OCI-LY3 (cell line): ENCODE results near the gene TLCD1.

Experiments used
- EZH2phosphoT487 ChIP-seq: fragments of 200-600 bp; shearing (Covaris generic); IDR thresholded peaks from 2 replicates; pipeline ENCODE4 v1.6.1; 2018; ENCODE audit warnings: antibody characterized with exemption, mixed run types, low read depth
- TF ChIP-seq, protein P1 (sequence below): fragments of 200-600, 300-600 bp; sonication (generic); IDR thresholded peaks from 2 replicates; pipeline ENCODE4 v1.5.1; 2014; ENCODE audit warnings: antibody characterized with exemption, low read length, low read depth

DNA sequence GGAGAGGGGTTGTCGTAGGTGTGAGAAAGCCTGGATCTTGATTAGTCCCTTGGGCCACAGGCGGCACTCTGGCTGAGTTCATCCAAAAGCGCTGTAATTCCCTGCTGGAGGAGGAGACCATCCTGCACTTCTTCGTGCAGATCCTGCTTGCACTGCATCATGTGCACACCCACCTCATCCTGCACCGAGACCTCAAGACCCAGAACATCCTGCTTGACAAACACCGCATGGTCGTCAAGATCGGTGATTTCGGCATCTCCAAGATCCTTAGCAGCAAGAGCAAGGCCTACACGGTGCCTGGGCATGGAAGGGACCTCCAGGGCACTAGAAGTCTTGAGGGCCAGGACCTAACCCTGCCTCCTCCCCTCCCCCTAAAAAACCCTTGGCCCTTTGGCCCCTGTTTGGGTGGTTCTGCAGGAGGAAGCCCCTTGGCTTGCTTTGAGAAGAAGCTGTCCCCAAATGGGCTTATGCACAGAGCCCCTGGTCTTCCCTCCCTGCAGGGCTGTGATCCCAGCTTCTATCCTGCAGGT lies 8.7 kb upstream of the TLCD1 start:
- TF ChIP-seq, protein P1, sequence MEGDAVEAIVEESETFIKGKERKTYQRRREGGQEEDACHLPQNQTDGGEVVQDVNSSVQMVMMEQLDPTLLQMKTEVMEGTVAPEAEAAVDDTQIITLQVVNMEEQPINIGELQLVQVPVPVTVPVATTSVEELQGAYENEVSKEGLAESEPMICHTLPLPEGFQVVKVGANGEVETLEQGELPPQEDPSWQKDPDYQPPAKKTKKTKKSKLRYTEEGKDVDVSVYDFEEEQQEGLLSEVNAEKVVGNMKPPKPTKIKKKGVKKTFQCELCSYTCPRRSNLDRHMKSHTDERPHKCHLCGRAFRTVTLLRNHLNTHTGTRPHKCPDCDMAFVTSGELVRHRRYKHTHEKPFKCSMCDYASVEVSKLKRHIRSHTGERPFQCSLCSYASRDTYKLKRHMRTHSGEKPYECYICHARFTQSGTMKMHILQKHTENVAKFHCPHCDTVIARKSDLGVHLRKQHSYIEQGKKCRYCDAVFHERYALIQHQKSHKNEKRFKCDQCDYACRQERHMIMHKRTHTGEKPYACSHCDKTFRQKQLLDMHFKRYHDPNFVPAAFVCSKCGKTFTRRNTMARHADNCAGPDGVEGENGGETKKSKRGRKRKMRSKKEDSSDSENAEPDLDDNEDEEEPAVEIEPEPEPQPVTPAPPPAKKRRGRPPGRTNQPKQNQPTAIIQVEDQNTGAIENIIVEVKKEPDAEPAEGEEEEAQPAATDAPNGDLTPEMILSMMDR: no peak
- TF ChIP-seq EZH2phosphoT487: no peak
